Skeletal muscle satellite cell (primary cell): ENCODE data around the gene RAB40C.
A peak's percentile ranks its signal among the peaks of the same experiment; 100 is the strongest.

Source experiments
- H3K27me3 ChIP-seq: 2 replicates; pipeline ENCODE4 v1.7.0; 2013; ENCODE audit warnings: low read length; ENCODE audit not compliant: control insufficient read depth, insufficient read depth
- H3K36me3 ChIP-seq: 2 replicates; pipeline ENCODE4 v1.7.0; 2013; ENCODE audit warnings: mild to moderate bottlenecking, control low read depth, low read length; ENCODE audit not compliant: insufficient read depth
- H3K4me1 ChIP-seq: 2 replicates; pipeline ENCODE4 v1.7.0; 2013; ENCODE audit warnings: low read length; ENCODE audit not compliant: control insufficient read depth, insufficient read depth
- H3K4me2 ChIP-seq: 2 replicates; pipeline ENCODE4 v1.7.0; 2013; ENCODE audit warnings: mild to moderate bottlenecking, low read length
- H3K4me3 ChIP-seq: 2 replicates; pipeline ENCODE4 v1.7.0; 2013; ENCODE audit warnings: low read length
- H3K9ac ChIP-seq: 2 replicates; pipeline ENCODE4 v1.7.0; 2013; ENCODE audit warnings: mild to moderate bottlenecking, low read depth, low read length, moderate library complexity
- H3K9me3 ChIP-seq: replicated peaks from 2 replicates; pipeline ENCODE4 v1.7.0; 2013; ENCODE audit warnings: mild to moderate bottlenecking, control low read depth, low read length

Gene RAB40C

GRCh38 chr16:615122-615521 lies 25.3 kb downstream of the RAB40C start:
- H3K9me3 ChIP-seq: no peaks in the 10 kb centered on the region

GRCh38 chr16:616733-617586 lies 27.1 kb downstream of the RAB40C start:
- Histone ChIP-seq H3K9me3 (no peaks in the 10 kb centered on the region), H3K9ac (no peak overlapping the region), H3K4me2 (no peak overlapping the region), H3K27me3 (no peaks in the 10 kb centered on the region), H3K36me3 (no peaks in the 10 kb centered on the region), H3K4me1 (peaks cover 5% of the 10 kb centered on the region), H3K4me3 (no peak overlapping the region)

More at GRCh38 chr16:615122-615521, 25.3 kb downstream of the RAB40C start:
- H3K4me3 ChIP-seq: no peak overlapping the region
- no peaks in the 10 kb centered on the region for H3K4me1 ChIP-seq
- H3K36me3 ChIP-seq: no peaks in the 10 kb centered on the region
- no peak overlapping the region for H3K9ac ChIP-seq
- H3K27me3 ChIP-seq: no peaks in the 10 kb centered on the region
- H3K4me2 ChIP-seq: no peak overlapping the region

- H3K9me3 ChIP-seq: no peaks in the 10 kb centered on the region
- H3K4me1 ChIP-seq: peaks cover 6% of the 10 kb centered on the region
- no peak overlapping the region for H3K4me3 ChIP-seq
- no peak overlapping the region for H3K9ac ChIP-seq
- H3K4me2 ChIP-seq: no peak overlapping the region
- no peaks in the 10 kb centered on the region for H3K36me3 ChIP-seq
- no peaks in the 10 kb centered on the region for H3K27me3 ChIP-seq
Observed at GRCh38 chr16:617855-618254, 28.0 kb downstream of the RAB40C start.

- Histone ChIP-seq H3K9me3 (no peaks in the 10 kb centered on the region), H3K9ac (no peak overlapping the region), H3K4me3 (no peak overlapping the region), H3K4me1 (peaks cover 6% of the 10 kb centered on the region), H3K27me3 (no peaks in the 10 kb centered on the region), H3K36me3 (no peaks in the 10 kb centered on the region), H3K4me2 (no peak overlapping the region)
Observed at GRCh38 chr16:619476-620100, 29.7 kb downstream of the RAB40C start.

DNA sequence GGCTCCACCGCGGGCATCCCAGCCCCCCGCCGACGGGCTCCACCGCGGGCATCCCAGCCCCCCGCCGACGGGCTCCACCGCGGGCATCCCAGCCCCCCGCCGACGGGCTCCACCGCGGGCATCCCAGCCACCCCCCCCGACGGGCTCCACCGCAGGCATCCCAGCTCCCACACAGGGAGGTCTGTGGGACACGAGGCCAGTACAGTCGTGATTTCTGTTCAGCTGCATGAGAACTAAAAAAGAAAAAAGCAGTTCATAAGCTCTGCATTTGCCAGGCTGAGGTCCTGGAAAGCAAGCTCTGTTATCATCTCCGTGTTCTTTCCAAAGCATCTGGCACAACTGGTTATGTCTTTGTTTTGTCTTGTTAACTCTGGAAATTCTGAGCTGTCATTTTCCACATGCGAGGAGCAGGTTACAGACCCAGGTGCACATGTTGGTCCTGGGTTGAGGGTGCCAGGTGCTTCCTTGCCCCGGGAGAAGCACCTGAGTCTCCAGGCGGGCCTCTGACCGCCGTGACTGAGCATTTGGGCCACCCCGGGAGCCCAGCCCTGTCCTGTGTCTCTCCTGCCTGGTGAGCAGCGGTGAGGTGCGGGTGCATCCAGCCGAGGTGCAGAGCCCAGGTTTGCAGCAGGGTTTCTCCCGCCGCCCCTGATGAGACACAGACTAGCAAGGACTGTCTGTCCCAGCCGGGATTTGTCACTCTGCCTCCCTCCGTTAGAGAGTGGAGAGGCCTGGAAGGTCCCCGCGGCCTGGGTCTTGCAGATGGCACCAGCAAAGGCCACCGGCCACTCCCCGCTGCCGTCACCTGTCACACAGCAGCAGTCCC lies 31.0 kb downstream of the RAB40C start:
- Histone ChIP-seq H3K9ac (no peak overlapping the region), H3K36me3 (peaks cover 3% of the 10 kb centered on the region), H3K4me3 (no peak overlapping the region), H3K27me3 (no peaks in the 10 kb centered on the region), H3K4me2 (no peak overlapping the region), H3K4me1 (peaks cover 6% of the 10 kb centered on the region), H3K9me3 (no peaks in the 10 kb centered on the region)

GRCh38 chr16:621526-622105 lies 31.8 kb downstream of the RAB40C start:
- Histone ChIP-seq H3K4me3 (no peak overlapping the region), H3K36me3 (peaks cover 8% of the 10 kb centered on the region), H3K4me2 (no peak overlapping the region), H3K9ac (no peak overlapping the region), H3K27me3 (no peaks in the 10 kb centered on the region), H3K4me1 (peaks cover 12% of the 10 kb centered on the region), H3K9me3 (no peaks in the 10 kb centered on the region)

GRCh38 chr16:622920-623280 lies 33.0 kb downstream of the RAB40C start:
- Histone ChIP-seq H3K27me3 (no peaks in the 10 kb centered on the region), H3K4me3 (no peak overlapping the region), H3K9me3 (no peaks in the 10 kb centered on the region), H3K36me3 (peaks cover 8% of the 10 kb centered on the region), H3K4me1 (peaks cover 23% of the 10 kb centered on the region), H3K4me2 (no peak overlapping the region), H3K9ac (no peak overlapping the region)

GRCh38 chr16:624526-625070 lies 34.7 kb downstream of the RAB40C start:
- Histone ChIP-seq H3K4me2 (no peak overlapping the region), H3K4me1 (peaks cover 27% of the 10 kb centered on the region), H3K36me3 (peaks cover 8% of the 10 kb centered on the region), H3K27me3 (no peaks in the 10 kb centered on the region), H3K4me3 (no peak overlapping the region), H3K9ac (no peak overlapping the region), H3K9me3 (no peaks in the 10 kb centered on the region)

DNA sequence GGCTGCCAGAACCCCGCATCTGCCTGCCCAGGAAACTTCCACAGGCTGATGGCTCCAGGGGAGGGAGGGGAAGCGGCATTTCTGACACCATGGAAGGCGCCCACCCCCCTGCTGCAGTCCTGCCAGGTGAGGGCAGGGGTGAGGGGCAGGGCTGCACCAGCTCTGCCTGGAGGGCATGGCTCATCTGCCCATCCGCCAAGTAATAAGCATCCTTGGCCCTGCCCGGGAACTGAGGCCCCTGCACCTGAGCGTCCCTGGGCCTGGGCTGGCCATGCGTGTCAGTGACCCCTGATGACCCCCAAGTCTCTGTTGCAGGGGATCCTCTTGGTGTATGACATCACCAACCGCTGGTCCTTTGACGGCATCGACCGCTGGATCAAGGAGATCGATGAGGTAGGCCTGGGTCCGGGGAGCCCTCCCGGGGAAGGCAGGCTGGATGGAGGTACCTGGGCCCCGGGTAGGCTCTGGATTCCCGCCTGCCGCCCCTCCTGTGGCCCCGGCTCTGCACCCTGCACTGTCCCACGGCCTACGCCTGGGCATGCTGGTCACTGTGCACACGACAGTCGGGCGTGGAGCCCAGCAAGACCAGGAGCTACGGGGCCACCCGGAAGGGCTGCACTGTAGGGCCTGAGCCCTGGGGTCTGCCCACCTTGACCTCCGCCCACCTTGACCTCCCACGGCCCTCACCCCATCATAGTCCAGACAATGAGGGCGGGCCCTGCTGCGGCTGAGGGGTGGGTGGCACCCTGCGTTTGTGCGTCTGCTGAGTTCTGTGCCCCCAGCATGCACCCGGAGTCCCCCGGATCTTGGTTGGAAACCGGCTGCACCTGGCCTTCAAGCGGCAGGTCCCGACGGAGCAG lies 35.5 kb downstream of the RAB40C start:
- H3K4me1 ChIP-seq: peaks cover 33% of the 10 kb centered on the region

DNA sequence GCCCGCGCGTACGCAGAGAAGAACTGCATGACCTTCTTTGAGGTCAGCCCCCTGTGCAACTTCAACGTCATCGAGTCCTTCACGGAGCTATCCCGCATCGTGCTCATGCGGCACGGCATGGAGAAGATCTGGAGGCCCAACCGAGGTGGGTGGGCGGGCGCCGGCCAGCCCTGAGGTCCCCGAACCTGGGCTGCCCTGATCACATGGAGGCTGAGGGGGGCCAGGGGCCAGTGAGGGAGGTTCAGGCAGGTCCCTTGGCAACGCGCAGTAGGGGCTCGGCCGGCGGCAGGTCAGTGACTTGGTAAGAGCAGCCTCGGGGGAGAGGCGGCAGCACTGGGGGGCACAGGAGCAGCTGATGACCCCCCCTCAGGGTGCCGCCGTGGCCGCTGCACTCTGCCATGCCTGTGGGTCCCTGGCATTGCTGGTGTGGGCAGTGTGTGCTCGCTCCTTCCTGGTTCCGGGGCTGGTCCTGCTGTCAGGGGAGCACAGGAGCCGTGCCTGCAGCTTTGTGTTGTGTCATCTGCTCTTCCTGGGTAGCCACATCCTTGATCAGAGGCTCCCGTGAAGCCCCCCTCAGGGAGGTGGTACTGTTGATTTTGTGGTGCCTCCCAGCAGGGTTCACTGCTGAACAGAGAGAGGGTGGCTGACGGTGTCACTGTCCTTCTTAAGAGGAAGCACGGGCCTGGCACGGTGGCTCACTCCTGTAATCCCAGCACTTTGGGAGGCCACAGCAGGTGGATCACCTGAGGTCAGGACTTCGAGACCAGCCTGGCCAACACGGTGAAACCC lies 36.3 kb downstream of the RAB40C start:
- H3K9me3 ChIP-seq: no peaks in the 10 kb centered on the region
- H3K4me2 ChIP-seq: peak overlapping the region; percentile 54
- no peak overlapping the region for H3K4me3 ChIP-seq
- H3K27me3 ChIP-seq: no peaks in the 10 kb centered on the region
- peaks cover 40% of the 10 kb centered on the region for H3K4me1 ChIP-seq
- H3K9ac ChIP-seq: no peak overlapping the region
- peaks cover 8% of the 10 kb centered on the region for H3K36me3 ChIP-seq

More for the DNA sequence above, 35.5 kb downstream of the RAB40C start:
- Histone ChIP-seq H3K27me3 (no peaks in the 10 kb centered on the region), H3K9me3 (no peaks in the 10 kb centered on the region), H3K9ac (no peak overlapping the region), H3K36me3 (peaks cover 8% of the 10 kb centered on the region), H3K4me3 (no peak overlapping the region), H3K4me2 (no peak overlapping the region)
